HUES64 (cell line): Measurements from ENCODE around the gene TSPAN9.

Experiments
- H3K27ac ChIP-seq: 2 replicates; pipeline ENCODE4 v1.7.0; 2013; ENCODE audit warnings: low read depth, low read length, inconsistent platforms
- H3K27me3 ChIP-seq: 2 replicates; pipeline ENCODE4 v1.6.1; 2013; ENCODE audit warnings: mild to moderate bottlenecking, low read length; ENCODE audit not compliant: insufficient read depth
- H3K36me3 ChIP-seq: 2 replicates; pipeline ENCODE4 v1.6.1; 2013; ENCODE audit warnings: mild to moderate bottlenecking, low read length; ENCODE audit not compliant: insufficient read depth
- H3K4me1 ChIP-seq: 2 replicates; pipeline ENCODE4 v1.6.1; 2013; ENCODE audit warnings: mild to moderate bottlenecking, low read length, moderate library complexity; ENCODE audit not compliant: insufficient read depth
- H3K4me3 ChIP-seq: 2 replicates; pipeline ENCODE4 v1.5.1; 2013; ENCODE audit warnings: mild to moderate bottlenecking, low read length, moderate library complexity
- H3K9ac ChIP-seq: 2 replicates; pipeline ENCODE4 v1.6.1; 2013; ENCODE audit warnings: mild to moderate bottlenecking, low read depth, low read length
- H3K9me3 ChIP-seq: 2 replicates; pipeline ENCODE4 v1.6.1; 2013; ENCODE audit warnings: low read depth, low read length; ENCODE audit not compliant: insufficient read depth
- WGBS: fragments of 150-250, 120-280 bp; methylation state at CpG from one replicate; pipeline ENCODE4 v1.1.7; 2013; ENCODE audit warnings: missing lambda C conversion rate; 5-methylcytosine and 5-hydroxymethylcytosine counted together

Gene TSPAN9

GRCh38 chr12:3138941-3139511, 61.8 kb downstream of the TSPAN9 start:
- Histone ChIP-seq H3K9ac (no peak overlapping the region), H3K27me3 (no peaks in the 10 kb centered on the region), H3K4me3 (no peak overlapping the region), H3K4me1 (peaks cover 20% of the 10 kb centered on the region), H3K36me3 (no peaks in the 10 kb centered on the region), H3K9me3 (0 out of 2 replicates have a peak, but pooled peaks cover 4% of the 10 kb centered on the region), H3K27ac (no peak overlapping the region)
- WGBS, result 64% methylated on average over 11 of the region's 11 CpGs

GRCh38 chr12:3139760-3140159, 62.6 kb downstream of the TSPAN9 start:
- no peaks in the 10 kb centered on the region for H3K36me3 ChIP-seq
- H3K9me3 ChIP-seq, result 0 out of 2 replicates have a peak, but pooled peaks cover 4% of the 10 kb centered on the region
- H3K27ac ChIP-seq, result no peak overlapping the region
- H3K9ac ChIP-seq, result no peak overlapping the region
- 76% methylated on average over 9 of the region's 9 CpGs for WGBS
- peaks cover 20% of the 10 kb centered on the region for H3K4me1 ChIP-seq
- H3K4me3 ChIP-seq, result no peak overlapping the region
- no peaks in the 10 kb centered on the region for H3K27me3 ChIP-seq

DNA sequence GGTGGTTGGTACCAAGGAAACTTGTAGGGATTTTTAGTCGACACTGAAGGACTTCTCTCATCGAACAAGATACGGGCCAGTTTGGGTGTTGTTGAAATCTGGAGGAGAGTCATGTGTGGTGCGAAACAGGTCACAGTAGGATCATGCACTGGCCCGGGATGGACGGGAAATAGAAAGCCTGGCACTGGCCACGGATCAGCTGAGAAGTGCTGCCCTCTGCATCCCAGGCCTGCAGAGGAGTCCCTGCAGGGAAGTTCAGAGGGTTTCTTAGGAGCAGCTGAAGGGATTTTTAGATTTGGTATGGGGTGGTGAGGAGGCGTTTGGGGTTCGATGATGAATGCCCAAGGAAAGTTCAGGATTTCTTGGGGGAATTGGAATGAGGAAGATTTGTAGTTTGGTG, 63.1 kb downstream of the TSPAN9 start:
- H3K4me3 ChIP-seq, result no peak overlapping the region
- H3K27me3 ChIP-seq, result no peaks in the 10 kb centered on the region
- peaks cover 20% of the 10 kb centered on the region for H3K4me1 ChIP-seq
- no peak overlapping the region for H3K9ac ChIP-seq
- H3K36me3 ChIP-seq, result no peaks in the 10 kb centered on the region
- 0 out of 2 replicates have a peak, but pooled peaks cover 4% of the 10 kb centered on the region for H3K9me3 ChIP-seq
- H3K27ac ChIP-seq, result no peak overlapping the region
- WGBS, result 90% methylated on average over 9 of the region's 9 CpGs

DNA sequence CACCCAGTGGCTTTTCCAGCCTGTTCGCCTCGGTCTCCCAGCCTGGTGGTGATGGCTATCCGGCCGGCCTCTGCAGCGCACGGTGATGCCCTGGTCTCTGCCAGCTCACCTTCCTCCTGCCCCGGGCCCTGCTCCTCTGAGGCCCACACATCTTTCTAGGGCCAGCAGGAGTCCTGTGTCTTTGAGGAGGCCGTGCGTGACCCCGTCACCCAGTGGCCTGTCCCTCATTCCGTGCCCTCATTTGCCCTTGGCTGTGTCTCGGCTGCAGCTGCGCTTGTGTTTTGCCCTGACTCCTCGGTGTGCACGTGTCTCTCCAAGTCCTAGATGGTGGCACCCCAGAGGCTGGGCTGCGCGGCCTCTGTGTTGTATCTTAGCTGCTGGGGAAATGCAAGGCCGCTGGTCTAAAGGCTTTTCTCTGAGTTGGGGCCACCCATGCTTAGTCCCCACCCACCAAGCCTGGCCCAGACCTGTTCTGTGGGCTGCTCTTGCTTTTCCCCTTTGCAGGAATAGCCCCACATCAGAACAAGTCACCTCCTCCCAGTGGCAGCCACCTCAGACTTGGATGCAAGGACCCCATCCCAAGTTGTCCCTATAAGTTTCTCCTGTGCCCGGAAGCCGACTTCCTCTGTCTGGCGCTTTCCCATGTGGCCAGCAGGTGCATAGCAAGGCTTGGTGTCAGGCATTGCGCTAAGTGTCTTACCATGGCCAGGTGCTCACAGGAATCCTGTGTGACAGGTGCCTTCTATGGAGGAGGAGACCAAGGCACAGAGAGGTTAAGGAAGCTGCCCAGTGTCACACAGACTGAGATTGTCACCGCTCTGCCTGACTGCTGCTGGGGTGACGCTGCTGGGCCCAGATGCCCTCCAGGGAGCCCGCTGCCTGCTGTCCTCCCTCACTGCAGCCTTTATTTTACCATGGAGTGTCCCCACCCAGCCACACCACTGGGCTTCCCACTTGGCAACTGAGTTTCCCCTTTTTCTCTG, 64.5 kb downstream of the TSPAN9 start:
- Histone ChIP-seq H3K36me3 (no peaks in the 10 kb centered on the region), H3K27ac (no peak overlapping the region), H3K4me3 (no peak overlapping the region), H3K9ac (no peak overlapping the region), H3K4me1 (peaks cover 20% of the 10 kb centered on the region), H3K27me3 (no peaks in the 10 kb centered on the region), H3K9me3 (0 out of 2 replicates have a peak, but pooled peaks cover 4% of the 10 kb centered on the region)
- WGBS, result 90% methylated on average over 25 of the region's 25 CpGs

DNA sequence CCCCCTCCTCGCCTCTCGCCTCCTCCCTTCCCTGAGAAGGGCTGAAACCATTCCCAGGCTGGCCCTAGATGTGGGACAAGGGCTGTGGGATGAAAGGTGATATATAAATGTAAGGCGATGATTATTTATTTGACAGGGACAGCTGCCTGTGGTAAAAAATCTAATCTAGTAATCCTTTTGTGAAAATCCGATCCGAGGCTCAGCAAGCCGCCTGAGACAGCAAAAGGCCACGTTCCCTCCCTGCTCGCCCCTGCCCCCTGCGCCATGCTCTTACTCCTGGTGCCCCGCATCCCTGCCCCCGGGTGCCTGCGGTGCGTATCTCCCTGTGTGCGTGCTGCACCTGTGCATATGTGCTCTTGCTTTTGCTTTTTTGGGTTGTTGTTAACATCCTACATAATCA, 65.2 kb downstream of the TSPAN9 start:
- Histone ChIP-seq H3K36me3 (no peaks in the 10 kb centered on the region), H3K27ac (no peak overlapping the region), H3K4me1 (peaks cover 19% of the 10 kb centered on the region), H3K9ac (no peak overlapping the region), H3K27me3 (no peaks in the 10 kb centered on the region), H3K9me3 (0 out of 2 replicates have a peak, but pooled peaks cover 4% of the 10 kb centered on the region), H3K4me3 (no peak overlapping the region)
- WGBS, result 91% methylated on average over 14 of the region's 14 CpGs

DNA sequence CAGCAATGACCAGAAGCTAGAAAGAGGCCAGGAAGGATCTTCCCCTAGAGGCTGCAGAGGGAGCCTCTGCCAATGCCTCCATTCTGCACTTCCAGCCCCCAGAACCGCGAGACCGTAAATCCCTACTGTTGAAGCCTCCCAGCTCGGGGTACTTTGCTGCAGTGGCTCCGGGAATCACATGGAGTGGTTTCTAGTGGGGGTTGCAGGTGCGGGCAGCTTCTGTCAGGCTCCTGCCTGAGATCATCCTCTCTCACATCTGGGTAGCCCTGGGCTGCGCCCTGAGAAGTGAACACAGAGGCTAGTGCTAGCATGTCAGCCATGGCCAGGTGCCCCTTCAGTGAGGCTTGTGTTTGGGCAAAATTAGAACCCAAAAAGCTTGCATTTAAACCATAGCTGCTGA, 67.3 kb downstream of the TSPAN9 start:
- H3K9me3 ChIP-seq, result 0 out of 2 replicates have a peak, but pooled peaks cover 4% of the 10 kb centered on the region
- no peaks in the 10 kb centered on the region for H3K27me3 ChIP-seq
- H3K36me3 ChIP-seq, result no peaks in the 10 kb centered on the region
- no peak overlapping the region for H3K4me3 ChIP-seq
- peaks cover 7% of the 10 kb centered on the region; the same call in 1 of the 2 replicates for H3K4me1 ChIP-seq
- 89% methylated on average over 7 of the region's 7 CpGs for WGBS
- no peak overlapping the region for H3K27ac ChIP-seq
- H3K9ac ChIP-seq, result no peak overlapping the region

- Histone ChIP-seq H3K27ac (no peak overlapping the region), H3K4me1 (peaks cover 9% of the 10 kb centered on the region)
- 94% methylated on average over 13 of the region's 13 CpGs for WGBS
These were observed 67.9 kb downstream of the TSPAN9 start for GRCh38 chr12:3145033-3145432.

DNA sequence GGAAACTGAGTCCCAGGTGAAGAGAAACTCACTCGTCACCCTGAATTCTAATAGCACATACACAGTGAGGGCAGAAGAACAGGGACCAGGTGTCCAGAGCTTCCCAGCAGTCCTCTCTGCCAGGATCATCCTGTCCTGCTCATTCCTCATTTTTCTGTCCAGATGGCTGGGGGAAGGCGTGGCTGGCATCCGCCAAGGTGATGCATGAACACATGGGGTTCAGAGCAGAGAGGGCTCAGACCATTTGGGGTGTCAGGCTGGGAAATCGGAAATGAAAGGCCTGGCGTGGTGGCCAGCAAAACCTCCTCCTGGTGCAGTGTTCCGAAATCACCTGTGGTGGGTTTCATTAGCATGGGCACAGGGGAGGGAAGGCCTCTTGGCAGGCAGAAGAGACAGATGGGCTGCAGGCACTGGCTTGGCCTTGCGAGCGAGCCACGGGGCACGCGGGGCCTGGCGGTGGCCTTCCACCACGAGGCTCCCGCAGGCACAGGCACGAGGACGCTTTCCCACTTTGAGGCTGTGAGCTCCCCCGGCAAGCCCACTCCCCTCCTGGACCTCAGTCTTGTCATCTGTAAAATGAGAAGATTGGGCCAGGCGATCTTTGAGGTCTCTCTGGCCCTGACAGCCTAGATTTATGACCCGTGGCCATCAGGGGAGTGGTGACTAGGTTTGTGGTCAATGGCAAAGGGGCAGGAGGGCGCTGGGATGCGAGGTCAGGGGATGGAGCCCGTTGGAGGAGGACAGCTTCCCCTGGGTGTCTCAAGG, 68.5 kb downstream of the TSPAN9 start:
- 91% methylated on average over 22 of the region's 22 CpGs for WGBS
- Histone ChIP-seq H3K4me1 (peaks cover 16% of the 10 kb centered on the region), H3K27ac (no peak overlapping the region), H3K9ac (no peak overlapping the region), H3K27me3 (no peaks in the 10 kb centered on the region), H3K4me3 (no peak overlapping the region), H3K9me3 (0 out of 2 replicates have a peak, but pooled peaks cover 4% of the 10 kb centered on the region), H3K36me3 (no peaks in the 10 kb centered on the region)

More at GRCh38 chr12:3145033-3145432, 67.9 kb downstream of the TSPAN9 start:
- Histone ChIP-seq H3K4me3 (no peak overlapping the region), H3K9ac (no peak overlapping the region), H3K36me3 (no peaks in the 10 kb centered on the region), H3K27me3 (no peaks in the 10 kb centered on the region), H3K9me3 (0 out of 2 replicates have a peak, but pooled peaks cover 4% of the 10 kb centered on the region)

- Histone ChIP-seq H3K9me3 (0 out of 2 replicates have a peak, but pooled peaks cover 4% of the 10 kb centered on the region), H3K4me3 (no peak overlapping the region), H3K27ac (no peak overlapping the region), H3K36me3 (no peaks in the 10 kb centered on the region), H3K27me3 (no peaks in the 10 kb centered on the region), H3K4me1 (peaks cover 32% of the 10 kb centered on the region), H3K9ac (no peak overlapping the region)
- 91% methylated on average over 15 of the region's 15 CpGs for WGBS
These were observed 70.1 kb downstream of the TSPAN9 start for GRCh38 chr12:3147260-3147659.

- H3K4me1 ChIP-seq, result peaks cover 33% of the 10 kb centered on the region
- H3K9me3 ChIP-seq, result 0 out of 2 replicates have a peak, but pooled peaks cover 3% of the 10 kb centered on the region
- no peaks in the 10 kb centered on the region for H3K36me3 ChIP-seq
- H3K27me3 ChIP-seq, result no peaks in the 10 kb centered on the region
- no peak overlapping the region for H3K9ac ChIP-seq
- H3K4me3 ChIP-seq, result no peak overlapping the region
- WGBS, result 84% methylated on average over 16 of the region's 16 CpGs
- H3K27ac ChIP-seq, result no peak overlapping the region
These were observed 71.3 kb downstream of the TSPAN9 start for GRCh38 chr12:3148366-3149000.
